Breast epithelium (tissue), 3 donors: ENCODE data around the gene C2CD3.

Experiments
- POLR2A ChIP-seq: fragments of 450-650 bp; IDR thresholded peaks from one replicate; pipeline ENCODE4 v1.6.1; 2016; ENCODE audit warnings: antibody characterized with exemption, mild to moderate bottlenecking, moderate library complexity
- TF ChIP-seq, protein P1 (sequence below), 3 donors: fragments of 450-650 bp; IDR thresholded peaks; one replicate each; pipeline ENCODE4 v1.5.1; 2016 to 2017; ENCODE audit warnings: antibody characterized with exemption in 3 of 3, mild to moderate bottlenecking in 3 of 3, moderate library complexity in 3 of 3

DNA sequence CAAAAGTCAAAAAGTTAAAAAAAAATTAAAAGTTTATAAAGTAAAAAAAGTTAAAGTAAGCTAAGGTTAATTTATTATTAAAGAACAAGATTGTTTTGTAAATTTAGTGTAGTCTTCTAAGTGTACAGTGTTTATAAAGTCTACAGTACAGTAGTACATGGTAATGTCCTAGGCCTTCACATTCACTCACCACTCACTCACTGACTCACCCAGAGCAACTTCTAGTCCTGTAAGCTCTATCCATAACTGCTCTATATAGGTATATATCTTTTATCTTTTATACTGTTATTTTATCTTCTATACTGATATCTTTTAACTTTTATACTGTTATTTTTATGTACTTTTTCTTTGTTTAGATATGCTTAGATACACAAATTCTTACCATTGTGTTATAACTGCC is 11.2 kb downstream of the C2CD3 start:
- TF ChIP-seq, protein P1, sequence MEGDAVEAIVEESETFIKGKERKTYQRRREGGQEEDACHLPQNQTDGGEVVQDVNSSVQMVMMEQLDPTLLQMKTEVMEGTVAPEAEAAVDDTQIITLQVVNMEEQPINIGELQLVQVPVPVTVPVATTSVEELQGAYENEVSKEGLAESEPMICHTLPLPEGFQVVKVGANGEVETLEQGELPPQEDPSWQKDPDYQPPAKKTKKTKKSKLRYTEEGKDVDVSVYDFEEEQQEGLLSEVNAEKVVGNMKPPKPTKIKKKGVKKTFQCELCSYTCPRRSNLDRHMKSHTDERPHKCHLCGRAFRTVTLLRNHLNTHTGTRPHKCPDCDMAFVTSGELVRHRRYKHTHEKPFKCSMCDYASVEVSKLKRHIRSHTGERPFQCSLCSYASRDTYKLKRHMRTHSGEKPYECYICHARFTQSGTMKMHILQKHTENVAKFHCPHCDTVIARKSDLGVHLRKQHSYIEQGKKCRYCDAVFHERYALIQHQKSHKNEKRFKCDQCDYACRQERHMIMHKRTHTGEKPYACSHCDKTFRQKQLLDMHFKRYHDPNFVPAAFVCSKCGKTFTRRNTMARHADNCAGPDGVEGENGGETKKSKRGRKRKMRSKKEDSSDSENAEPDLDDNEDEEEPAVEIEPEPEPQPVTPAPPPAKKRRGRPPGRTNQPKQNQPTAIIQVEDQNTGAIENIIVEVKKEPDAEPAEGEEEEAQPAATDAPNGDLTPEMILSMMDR (IDR thresholded peaks at IDR 0.05): no peak
- no peak for TF ChIP-seq POLR2A
